ENCODE results near the gene TIMP3.
A peak's percentile ranks its signal among the peaks of the same experiment; 100 is the strongest.

The TIMP3 gene

DNA sequence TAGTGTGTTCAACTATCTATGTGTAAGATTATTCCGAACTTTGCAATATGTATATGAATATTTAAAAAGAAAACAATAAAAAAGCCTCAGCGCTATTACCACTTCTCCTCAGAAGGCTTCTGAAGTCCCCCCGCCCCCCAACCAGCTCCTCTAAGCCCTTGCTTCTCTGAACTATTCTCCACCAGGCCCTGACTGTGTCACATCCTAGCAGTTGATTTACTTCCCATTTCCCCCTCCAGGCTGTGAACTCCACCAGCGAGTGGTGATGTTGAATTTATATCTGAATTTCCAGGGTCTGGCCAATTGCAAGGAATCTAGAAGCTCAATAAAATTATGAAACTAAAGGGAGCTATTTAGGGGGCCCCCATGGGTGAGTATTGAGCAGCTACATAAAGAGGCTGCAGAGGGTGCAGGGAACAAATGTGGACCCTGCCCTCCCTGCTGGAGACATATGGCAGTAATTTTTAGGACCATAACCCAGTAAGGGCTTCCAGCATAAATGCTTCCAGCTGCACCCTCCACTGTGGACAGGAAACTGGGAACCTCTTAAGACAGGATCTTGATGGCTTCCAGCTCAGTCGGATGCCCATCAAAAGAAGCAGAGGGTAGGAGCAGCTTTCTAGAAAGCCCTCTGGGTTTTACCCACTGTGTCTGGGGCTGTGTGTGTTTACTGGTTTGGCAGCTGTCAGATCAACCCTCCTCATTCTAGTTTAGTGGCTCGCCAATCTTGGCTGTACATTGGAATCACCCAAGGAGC is 81.4 kb downstream of the TIMP3 start:
- DNase-seq (ENCODE audit: low spot score): peak; percentile 33

- peak; percentile 90 for DNase-seq (ENCODE audit: low spot score)
These were observed 85.9 kb downstream of the TIMP3 start for GRCh38 chr22:32887324-32887980.

DNA sequence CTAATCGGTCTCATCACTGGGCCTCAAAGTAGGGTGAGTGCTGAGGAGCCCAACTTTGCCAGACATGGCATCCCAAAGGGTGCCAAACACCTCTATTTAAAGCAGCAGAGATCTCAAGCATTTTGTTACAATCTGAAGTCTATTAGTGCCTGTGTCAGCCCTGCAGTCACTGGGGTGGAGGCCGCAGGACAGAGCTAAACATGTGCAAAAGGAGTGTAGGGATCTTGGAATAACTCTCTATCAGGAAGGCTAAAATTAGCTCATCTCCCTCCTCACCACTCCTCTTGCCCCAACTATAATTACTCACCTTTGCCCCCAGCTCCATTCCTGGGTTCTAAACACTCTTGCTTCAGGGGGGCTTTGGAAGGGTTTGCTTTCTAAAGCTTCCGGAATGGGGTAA is 87.5 kb downstream of the TIMP3 start:
- DNase-seq (ENCODE audit: low spot score): no peak

GRCh38 chr22:32896891-32897290 is 95.4 kb downstream of the TIMP3 start:
- DNase-seq (ENCODE audit: low spot score): no peak

DNA sequence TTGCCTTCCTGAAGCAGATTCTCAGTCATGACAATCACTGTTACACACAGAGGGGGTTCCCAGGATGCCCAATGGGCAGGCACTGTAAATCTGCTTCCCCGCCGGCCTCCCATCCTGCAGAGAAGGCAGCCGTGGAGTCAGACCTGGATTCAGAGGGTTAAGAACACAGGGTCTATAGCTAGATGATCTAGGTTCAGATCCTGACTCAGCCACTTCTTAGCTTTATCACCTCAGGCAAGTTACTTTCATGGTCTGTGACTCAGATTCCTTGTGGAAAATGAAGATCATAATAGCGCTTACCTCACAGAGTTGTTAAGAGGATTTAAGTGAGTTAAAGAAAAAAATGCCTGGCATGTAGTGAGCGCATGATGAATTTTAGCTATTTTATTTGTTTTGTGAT is 95.9 kb downstream of the TIMP3 start:
- DNase-seq (ENCODE audit: low spot score): no peak

- peak; percentile 75 for DNase-seq (ENCODE audit: low spot score)
These were observed 99.6 kb downstream of the TIMP3 start for GRCh38 chr22:32900886-32901635.

GRCh38 chr22:32901925-32902324 is 100.4 kb downstream of the TIMP3 start:
- no peak for DNase-seq (ENCODE audit: low spot score)

- DNase-seq (ENCODE audit: low spot score): no peak
These were observed 102.0 kb downstream of the TIMP3 start for GRCh38 chr22:32903507-32903906.

- DNase-seq (ENCODE audit: low spot score): peak; percentile 71
These were observed 102.5 kb downstream of the TIMP3 start for GRCh38 chr22:32904044-32904443.

DNA sequence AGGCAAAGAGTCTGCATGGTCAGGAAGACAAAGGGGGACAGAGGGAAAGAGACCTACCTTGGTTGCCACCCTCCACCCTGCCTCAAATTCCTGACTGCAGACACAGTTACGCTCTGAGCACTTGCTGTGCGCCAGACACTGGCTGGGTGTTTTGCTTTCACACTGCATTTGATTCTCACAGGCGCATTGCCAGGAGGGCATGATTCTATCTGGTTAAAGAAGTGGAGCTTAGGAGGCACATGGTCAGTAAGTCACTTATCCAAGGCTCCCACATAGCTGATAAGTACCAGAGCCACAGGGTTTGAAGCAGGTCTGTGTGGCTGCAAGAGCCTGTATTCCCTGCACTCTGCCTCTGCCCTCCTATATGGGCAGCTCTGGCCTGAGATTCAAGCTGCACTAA is 103.9 kb downstream of the TIMP3 start:
- DNase-seq (ENCODE audit: low spot score): peak; percentile 47

GRCh38 chr22:32909581-32910428 is 108.3 kb downstream of the TIMP3 start:
- no peak for DNase-seq (ENCODE audit: low spot score)

DNA sequence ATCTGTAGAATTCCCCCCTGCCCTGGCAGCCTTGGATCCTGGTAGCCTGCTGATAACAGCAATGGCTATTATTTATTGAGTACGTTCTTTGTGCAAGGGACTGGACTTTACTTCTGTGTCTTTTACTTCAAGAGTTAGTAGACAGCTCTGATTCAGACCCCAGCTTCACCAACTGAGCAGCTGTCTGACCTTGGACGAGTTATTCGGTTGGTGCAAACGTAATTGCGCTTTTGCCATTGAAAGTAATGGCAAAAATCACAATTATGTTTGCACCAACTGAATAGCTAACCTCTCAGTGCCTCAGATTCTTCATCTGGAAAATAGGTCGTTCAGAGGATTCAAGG is 108.9 kb downstream of the TIMP3 start:
- no peak for DNase-seq (ENCODE audit: low spot score)

GRCh38 chr22:32911503-32911902 is 110.0 kb downstream of the TIMP3 start:
- DNase-seq (ENCODE audit: low spot score): no peak
